GM15510 (cell line): Measurements from ENCODE around the gene HRH4.

Experiments
- POLR2A ChIP-seq: IDR thresholded peaks from 3 replicates; pipeline ENCODE4 v1.6.1; 2011; ENCODE audit warnings: borderline replicate concordance; ENCODE audit not compliant: insufficient read length; ENCODE audit errors: extremely low read depth

Gene HRH4

DNA sequence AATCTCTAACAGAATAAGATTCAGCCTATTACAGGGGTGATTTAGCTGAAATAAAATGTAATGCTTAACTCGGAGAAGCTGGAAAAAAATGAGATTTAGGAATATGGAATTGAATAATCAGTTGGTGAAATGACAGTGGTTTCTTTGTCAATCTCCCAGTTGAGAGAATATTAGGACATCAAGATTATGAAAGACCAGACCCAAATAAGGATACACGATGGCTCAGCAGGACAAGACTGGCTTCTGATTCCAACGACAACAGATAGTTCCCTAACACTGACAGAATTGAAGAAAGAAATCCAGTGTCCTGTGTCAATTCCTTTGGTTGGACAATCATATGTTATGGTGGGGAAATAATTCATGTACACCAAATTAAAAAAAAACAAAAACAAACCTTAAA, 55.8 kb downstream of the HRH4 start:
- no peak for TF ChIP-seq POLR2A

DNA sequence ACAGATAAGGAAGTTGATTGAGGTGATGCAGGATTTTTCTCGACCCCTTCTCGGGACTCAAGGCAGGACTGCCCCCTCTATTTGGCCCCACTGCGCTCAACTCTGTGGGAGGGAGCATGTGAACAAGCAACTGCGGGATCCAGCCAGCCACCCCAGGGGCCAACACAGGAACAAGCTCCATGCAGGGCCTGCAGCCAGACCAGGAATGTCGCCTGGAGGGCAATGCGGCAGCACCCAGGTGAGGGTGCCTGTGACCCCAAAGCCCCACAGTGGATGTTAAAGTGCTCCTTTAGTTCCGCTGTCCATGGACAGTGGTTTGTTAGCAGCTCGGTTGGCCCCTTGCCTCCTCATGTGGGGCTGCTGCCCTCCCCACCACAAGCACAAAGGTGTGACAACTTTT, 57.1 kb downstream of the HRH4 start:
- TF ChIP-seq POLR2A = no peak

DNA sequence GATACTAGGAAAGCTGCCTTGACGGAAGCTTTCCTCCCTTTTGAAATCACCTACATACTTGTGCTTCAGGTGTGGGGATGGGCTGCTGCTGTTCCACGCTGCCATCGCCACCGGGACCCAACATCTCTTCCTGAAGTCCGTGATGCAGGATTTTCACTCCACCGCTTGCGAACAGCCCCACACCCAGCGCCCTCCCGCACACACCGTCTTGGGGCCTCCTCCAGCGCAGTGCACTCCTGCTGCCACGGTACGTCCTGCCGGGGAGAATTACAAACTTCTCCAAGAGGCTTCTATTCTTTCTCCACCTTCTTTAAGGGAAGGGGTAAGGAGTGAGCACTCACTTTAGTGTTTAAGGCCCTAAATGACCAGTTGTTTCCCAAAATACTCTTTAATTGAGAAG, 58.2 kb downstream of the HRH4 start:
- TF ChIP-seq POLR2A = no peak
